ENCODE data around the gene MATN3. TPM values are rescaled to one million over a fixed set of nuclear protein-coding genes. Genes with fewer than 3 reads are reported as not detected.

The MATN3 gene
- polyA plus RNA-seq, 1 of the 3 experiments (the other 2 are of a cell fraction): 5.9 TPM

DNA sequence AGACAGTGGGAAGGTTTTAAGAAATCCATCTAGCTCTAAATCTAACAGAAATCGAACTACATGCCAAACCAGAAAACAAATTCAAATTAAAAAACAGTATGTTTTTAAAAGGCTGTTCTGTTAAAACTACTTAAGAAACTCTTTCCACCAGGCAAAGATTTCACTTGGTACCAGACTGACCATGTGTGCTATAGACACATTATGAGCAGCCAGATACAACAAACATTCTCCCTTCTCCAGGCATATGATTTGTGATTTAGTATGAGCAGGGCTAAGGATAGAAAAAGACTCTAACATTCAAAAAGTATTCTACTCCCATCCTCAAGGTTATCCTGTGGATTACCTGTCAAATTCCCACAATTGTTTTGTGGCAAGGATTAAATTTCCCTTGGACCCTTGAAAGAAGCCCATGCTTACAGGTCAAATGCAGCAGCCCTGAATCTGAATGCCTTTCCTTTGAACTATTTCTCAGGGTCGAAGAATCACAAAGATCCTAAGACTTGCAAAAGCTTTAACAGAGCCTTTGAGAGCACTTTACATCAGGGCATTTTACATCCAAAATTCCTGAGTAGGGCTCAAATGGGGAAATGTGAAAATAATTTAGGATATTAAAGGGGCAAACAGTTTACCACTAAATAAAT, 68.1 kb downstream of the MATN3 start:
- Histone ChIP-seq H3K79me2 (ENCODE audit: insufficient read depth) (no peaks in the 10 kb centered on the region), H3K27me3 (ENCODE audit: insufficient read depth) (no peaks in the 10 kb centered on the region), H3K4me2 (no peak overlapping the region), H3K9me3 (no peaks in the 10 kb centered on the region), H3K27ac (ENCODE audit: low read depth in 2 of 2, low read length in 1 of 2) (no peak overlapping the region; a peak in 1 of 4 replicates), H3K9ac (no peak overlapping the region), H3K36me3 (replicated peaks in 1 of 2; ENCODE audit: control insufficient read depth in 1 of 2, insufficient read depth in 2 of 2, low read length in 1 of 2) (peaks cover 42 to 88% of the 10 kb centered on the region in 2 experiments), H3F3A (replicated peaks; ENCODE audit: insufficient read depth) (no peaks in the 10 kb centered on the region), H2AFZ (ENCODE audit: low read depth) (no peak overlapping the region), H3K4me3 (ENCODE audit: low read depth in 2 of 2, low read length in 1 of 2) (no peak overlapping the region), H3K4me1 (ENCODE audit: control insufficient read depth in 1 of 2, insufficient read depth in 2 of 2, low read depth in 1 of 2, low read length in 1 of 2) (peaks cover 0 to 2% of the 10 kb centered on the region in 2 experiments; a peak in 1 of 4 replicates), H4K20me1 (ENCODE audit: insufficient read depth) (no peaks in the 10 kb centered on the region), H3K9me2 (no peaks in the 10 kb centered on the region)
- POLR2A ChIA-PET: no interaction called here
- CTCF ChIA-PET: interaction anchor here (1.0 to 2.8 kb wide), 6 partner anchors 11 to 347 kb away, joined by 3 to 16 read pairs (median 6); partner anchors contain the start of gene SDC1
- no peak for TF ChIP-seq SMC3 (IDR thresholded peaks at IDR 0.05; ENCODE audit: low read depth, low read length)
- TF ChIP-seq TCF12 (IDR thresholded peaks at IDR 0.05): no peak
- TF ChIP-seq NRF1 (IDR thresholded peaks at IDR 0.05; ENCODE audit: low read depth, low read length): no peak
- no peak for TF ChIP-seq FOXM1 (IDR thresholded peaks at IDR 0.05; ENCODE audit: low read depth)
- TF ChIP-seq FOSL2 (IDR thresholded peaks at IDR 0.05; ENCODE audit: borderline replicate concordance, low read depth): no peak
- no peak for TF ChIP-seq FOXJ3 (CRISPR knock-in tag; IDR thresholded peaks at IDR 0.05)
- TF ChIP-seq, protein P1, sequence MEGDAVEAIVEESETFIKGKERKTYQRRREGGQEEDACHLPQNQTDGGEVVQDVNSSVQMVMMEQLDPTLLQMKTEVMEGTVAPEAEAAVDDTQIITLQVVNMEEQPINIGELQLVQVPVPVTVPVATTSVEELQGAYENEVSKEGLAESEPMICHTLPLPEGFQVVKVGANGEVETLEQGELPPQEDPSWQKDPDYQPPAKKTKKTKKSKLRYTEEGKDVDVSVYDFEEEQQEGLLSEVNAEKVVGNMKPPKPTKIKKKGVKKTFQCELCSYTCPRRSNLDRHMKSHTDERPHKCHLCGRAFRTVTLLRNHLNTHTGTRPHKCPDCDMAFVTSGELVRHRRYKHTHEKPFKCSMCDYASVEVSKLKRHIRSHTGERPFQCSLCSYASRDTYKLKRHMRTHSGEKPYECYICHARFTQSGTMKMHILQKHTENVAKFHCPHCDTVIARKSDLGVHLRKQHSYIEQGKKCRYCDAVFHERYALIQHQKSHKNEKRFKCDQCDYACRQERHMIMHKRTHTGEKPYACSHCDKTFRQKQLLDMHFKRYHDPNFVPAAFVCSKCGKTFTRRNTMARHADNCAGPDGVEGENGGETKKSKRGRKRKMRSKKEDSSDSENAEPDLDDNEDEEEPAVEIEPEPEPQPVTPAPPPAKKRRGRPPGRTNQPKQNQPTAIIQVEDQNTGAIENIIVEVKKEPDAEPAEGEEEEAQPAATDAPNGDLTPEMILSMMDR (IDR thresholded peaks at IDR 0.05): no peak
- TF ChIP-seq SIN3A (IDR thresholded peaks at IDR 0.05; ENCODE audit: borderline replicate concordance, low read depth, low read length): no peak
- TF ChIP-seq RFX5 (IDR thresholded peaks at IDR 0.05; ENCODE audit: low read length): no peak
- no peak for TF ChIP-seq JUND (IDR thresholded peaks at IDR 0.05)
- no peak for TF ChIP-seq EZH2phosphoT487 (IDR thresholded peaks at IDR 0.05; ENCODE audit: borderline replicate concordance, low read depth)
- TF ChIP-seq, protein P2, sequence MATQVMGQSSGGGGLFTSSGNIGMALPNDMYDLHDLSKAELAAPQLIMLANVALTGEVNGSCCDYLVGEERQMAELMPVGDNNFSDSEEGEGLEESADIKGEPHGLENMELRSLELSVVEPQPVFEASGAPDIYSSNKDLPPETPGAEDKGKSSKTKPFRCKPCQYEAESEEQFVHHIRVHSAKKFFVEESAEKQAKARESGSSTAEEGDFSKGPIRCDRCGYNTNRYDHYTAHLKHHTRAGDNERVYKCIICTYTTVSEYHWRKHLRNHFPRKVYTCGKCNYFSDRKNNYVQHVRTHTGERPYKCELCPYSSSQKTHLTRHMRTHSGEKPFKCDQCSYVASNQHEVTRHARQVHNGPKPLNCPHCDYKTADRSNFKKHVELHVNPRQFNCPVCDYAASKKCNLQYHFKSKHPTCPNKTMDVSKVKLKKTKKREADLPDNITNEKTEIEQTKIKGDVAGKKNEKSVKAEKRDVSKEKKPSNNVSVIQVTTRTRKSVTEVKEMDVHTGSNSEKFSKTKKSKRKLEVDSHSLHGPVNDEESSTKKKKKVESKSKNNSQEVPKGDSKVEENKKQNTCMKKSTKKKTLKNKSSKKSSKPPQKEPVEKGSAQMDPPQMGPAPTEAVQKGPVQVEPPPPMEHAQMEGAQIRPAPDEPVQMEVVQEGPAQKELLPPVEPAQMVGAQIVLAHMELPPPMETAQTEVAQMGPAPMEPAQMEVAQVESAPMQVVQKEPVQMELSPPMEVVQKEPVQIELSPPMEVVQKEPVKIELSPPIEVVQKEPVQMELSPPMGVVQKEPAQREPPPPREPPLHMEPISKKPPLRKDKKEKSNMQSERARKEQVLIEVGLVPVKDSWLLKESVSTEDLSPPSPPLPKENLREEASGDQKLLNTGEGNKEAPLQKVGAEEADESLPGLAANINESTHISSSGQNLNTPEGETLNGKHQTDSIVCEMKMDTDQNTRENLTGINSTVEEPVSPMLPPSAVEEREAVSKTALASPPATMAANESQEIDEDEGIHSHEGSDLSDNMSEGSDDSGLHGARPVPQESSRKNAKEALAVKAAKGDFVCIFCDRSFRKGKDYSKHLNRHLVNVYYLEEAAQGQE (IDR thresholded peaks at IDR 0.05; ENCODE audit: low read depth, low read length): no peak
- no peak for TF ChIP-seq CHD2 (IDR thresholded peaks at IDR 0.05; ENCODE audit: low read length, partially characterized antibody)
- TF ChIP-seq, protein P3, sequence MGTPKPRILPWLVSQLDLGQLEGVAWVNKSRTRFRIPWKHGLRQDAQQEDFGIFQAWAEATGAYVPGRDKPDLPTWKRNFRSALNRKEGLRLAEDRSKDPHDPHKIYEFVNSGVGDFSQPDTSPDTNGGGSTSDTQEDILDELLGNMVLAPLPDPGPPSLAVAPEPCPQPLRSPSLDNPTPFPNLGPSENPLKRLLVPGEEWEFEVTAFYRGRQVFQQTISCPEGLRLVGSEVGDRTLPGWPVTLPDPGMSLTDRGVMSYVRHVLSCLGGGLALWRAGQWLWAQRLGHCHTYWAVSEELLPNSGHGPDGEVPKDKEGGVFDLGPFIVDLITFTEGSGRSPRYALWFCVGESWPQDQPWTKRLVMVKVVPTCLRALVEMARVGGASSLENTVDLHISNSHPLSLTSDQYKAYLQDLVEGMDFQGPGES (IDR thresholded peaks at IDR 0.05; ENCODE audit: low read depth, low read length): no peak
- TF ChIP-seq, protein P4, sequence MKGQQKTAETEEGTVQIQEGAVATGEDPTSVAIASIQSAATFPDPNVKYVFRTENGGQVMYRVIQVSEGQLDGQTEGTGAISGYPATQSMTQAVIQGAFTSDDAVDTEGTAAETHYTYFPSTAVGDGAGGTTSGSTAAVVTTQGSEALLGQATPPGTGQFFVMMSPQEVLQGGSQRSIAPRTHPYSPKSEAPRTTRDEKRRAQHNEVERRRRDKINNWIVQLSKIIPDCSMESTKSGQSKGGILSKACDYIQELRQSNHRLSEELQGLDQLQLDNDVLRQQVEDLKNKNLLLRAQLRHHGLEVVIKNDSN (IDR thresholded peaks at IDR 0.05; ENCODE audit: borderline replicate concordance, low read depth): no peak
- TF ChIP-seq, protein P5, sequence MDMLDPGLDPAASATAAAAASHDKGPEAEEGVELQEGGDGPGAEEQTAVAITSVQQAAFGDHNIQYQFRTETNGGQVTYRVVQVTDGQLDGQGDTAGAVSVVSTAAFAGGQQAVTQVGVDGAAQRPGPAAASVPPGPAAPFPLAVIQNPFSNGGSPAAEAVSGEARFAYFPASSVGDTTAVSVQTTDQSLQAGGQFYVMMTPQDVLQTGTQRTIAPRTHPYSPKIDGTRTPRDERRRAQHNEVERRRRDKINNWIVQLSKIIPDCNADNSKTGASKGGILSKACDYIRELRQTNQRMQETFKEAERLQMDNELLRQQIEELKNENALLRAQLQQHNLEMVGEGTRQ (IDR thresholded peaks at IDR 0.05; ENCODE audit: borderline replicate concordance, low read depth, low read length): no peak
- TF ChIP-seq TEAD4 (IDR thresholded peaks at IDR 0.05; ENCODE audit: borderline replicate concordance, insufficient read depth): no peak
- TF ChIP-seq RXRA (IDR thresholded peaks at IDR 0.05; ENCODE audit: borderline replicate concordance, low read depth): no peak
- 93% methylated on average over 2 of the region's 2 CpGs for WGBS (ENCODE audit: low lambda C conversion rate)
- DNase-seq: no peak

Data from SK-N-SH (cell line).